MCF 10A (cell line): ENCODE data around the gene NCDN. TPM values are rescaled to one million over a fixed set of nuclear protein-coding genes. Genes with fewer than 3 reads are reported as not detected.
"Not testable (repeated sequence)": the region's sequence is repeated elsewhere in the genome, so short reads cannot be mapped to it uniquely, and the experiment has no call there.

Experiments used
- BruUV-seq: library from RNA; stranded (reverse); fragments of 400-500 nt; replicated peaks from 2 replicates; lab custom pipeline; 2021; lab: Mats Ljungman, UMichigan
- CTCF ChIA-PET: fragments of 300-600 bp; sonication (Branson Sonifier 250); formaldehyde crosslinking; extraction: SDS; loops from one replicate; lab custom pipeline; 2021; ENCODE audit warnings: antibody characterized with exemption, inconsistent platforms; lab: Yijun Ruan, JAX
- POLR2A ChIA-PET: fragments of 300-600, 350-650 bp; sonication (Branson Sonifier 250); formaldehyde crosslinking; extraction: SDS; loops from one replicate; lab custom pipeline; 2020; ENCODE audit warnings: antibody characterized with exemption, inconsistent platforms; lab: Yijun Ruan, JAX
- DNase-seq: peaks from one replicate; pipeline ENCODE4 v3.0.0-alpha.2; 2018; ENCODE audit not compliant: unreplicated experiment
- H3K27ac Mint-ChIP-seq: one replicate; pipeline ENCODE4 v1.8.0; 2022; ENCODE audit warnings: mild to moderate bottlenecking, low read depth, mixed read lengths; ENCODE audit not compliant: unreplicated experiment
- H3K27me3 Mint-ChIP-seq: one replicate; pipeline ENCODE4 v1.8.0; 2022; ENCODE audit warnings: mixed read lengths; ENCODE audit not compliant: insufficient read depth, unreplicated experiment
- H3K36me3 Mint-ChIP-seq: one replicate; pipeline ENCODE4 v1.8.0; 2022; ENCODE audit warnings: mild to moderate bottlenecking, moderate library complexity, mixed read lengths; ENCODE audit not compliant: insufficient read depth, unreplicated experiment
- H3K4me1 Mint-ChIP-seq: one replicate; pipeline ENCODE4 v1.8.0; 2022; ENCODE audit warnings: mixed read lengths; ENCODE audit not compliant: insufficient read depth, unreplicated experiment
- H3K4me3 Mint-ChIP-seq: one replicate; pipeline ENCODE4 v1.8.0; 2022; ENCODE audit warnings: mild to moderate bottlenecking, moderate library complexity, mixed read lengths; ENCODE audit not compliant: unreplicated experiment
- H3K9me3 Mint-ChIP-seq: one replicate; pipeline ENCODE4 v1.8.0; 2022; ENCODE audit warnings: mixed read lengths; ENCODE audit not compliant: unreplicated experiment
- intact Hi-C: fragments of 100-400 bp; cut with micrococcal nuclease; formaldehyde crosslinking; loops from 2 replicates; pipeline ENCODE4 v1.14.1; 2022
- total RNA-seq: library from RNA; stranded (reverse); gene quantifications from 2 replicates; pipeline ENCODE4 v1.2.3, GENCODE V29; 2022
- TF ChIP-seq, protein P1 (sequence below): fragments of 200-600 bp; IDR thresholded peaks from one replicate; pipeline ENCODE4 v1.8.0; 2022; ENCODE audit warnings: antibody characterized with exemption, mild to moderate bottlenecking; ENCODE audit not compliant: unreplicated experiment

The NCDN gene
- total RNA-seq, 1 experiment from 2014 or later, result 31.5 TPM

GRCh38 chr1:35577071-35577998 lies 19.7 kb downstream of the NCDN start:
- ChIA-PET POLR2A (interaction anchor here (0.6 kb wide), 1 partner anchor 88 kb away, joined by 3 read pairs; no protein-coding TSS in a partner anchor), CTCF (interaction anchor here (5.3 kb wide), 1 partner anchor 9 kb away, joined by 30 read pairs; no protein-coding TSS in a partner anchor)
- no peaks in the 10 kb centered on the region for H3K9me3 Mint-ChIP-seq
- BruUV-seq, result no TSS peak
- H3K4me1 Mint-ChIP-seq, result peaks cover 11% of the 10 kb centered on the region
- peaks cover 4% of the 10 kb centered on the region for H3K27me3 Mint-ChIP-seq
- no peaks in the 10 kb centered on the region for H3K36me3 Mint-ChIP-seq
- no peak overlapping the region for H3K4me3 Mint-ChIP-seq
- intact Hi-C loops, result no loop called here
- DNase-seq, result no peak
- TF ChIP-seq, protein P1, sequence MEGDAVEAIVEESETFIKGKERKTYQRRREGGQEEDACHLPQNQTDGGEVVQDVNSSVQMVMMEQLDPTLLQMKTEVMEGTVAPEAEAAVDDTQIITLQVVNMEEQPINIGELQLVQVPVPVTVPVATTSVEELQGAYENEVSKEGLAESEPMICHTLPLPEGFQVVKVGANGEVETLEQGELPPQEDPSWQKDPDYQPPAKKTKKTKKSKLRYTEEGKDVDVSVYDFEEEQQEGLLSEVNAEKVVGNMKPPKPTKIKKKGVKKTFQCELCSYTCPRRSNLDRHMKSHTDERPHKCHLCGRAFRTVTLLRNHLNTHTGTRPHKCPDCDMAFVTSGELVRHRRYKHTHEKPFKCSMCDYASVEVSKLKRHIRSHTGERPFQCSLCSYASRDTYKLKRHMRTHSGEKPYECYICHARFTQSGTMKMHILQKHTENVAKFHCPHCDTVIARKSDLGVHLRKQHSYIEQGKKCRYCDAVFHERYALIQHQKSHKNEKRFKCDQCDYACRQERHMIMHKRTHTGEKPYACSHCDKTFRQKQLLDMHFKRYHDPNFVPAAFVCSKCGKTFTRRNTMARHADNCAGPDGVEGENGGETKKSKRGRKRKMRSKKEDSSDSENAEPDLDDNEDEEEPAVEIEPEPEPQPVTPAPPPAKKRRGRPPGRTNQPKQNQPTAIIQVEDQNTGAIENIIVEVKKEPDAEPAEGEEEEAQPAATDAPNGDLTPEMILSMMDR, result no peak
- H3K27ac Mint-ChIP-seq, result no peak overlapping the region

- TF ChIP-seq, protein P1, result no peak
- no peaks in the 10 kb centered on the region for H3K36me3 Mint-ChIP-seq
- no peak overlapping the region for H3K27ac Mint-ChIP-seq
- ChIA-PET CTCF (interaction anchor here (0.8 to 5.3 kb wide), 5 partner anchors 13 to 149 kb away, joined by 3 to 30 read pairs (median 3); no protein-coding TSS in a partner anchor), POLR2A (interaction anchor here (0.9 kb wide), 1 partner anchor 23 kb away, joined by 5 read pairs; the partner anchor contains the start of gene NCDN)
- no TSS peak for BruUV-seq
- no peaks in the 10 kb centered on the region for H3K9me3 Mint-ChIP-seq
- DNase-seq, result no peak
- intact Hi-C loops, result no loop called here
- peaks cover 2% of the 10 kb centered on the region for H3K4me1 Mint-ChIP-seq
- no peak overlapping the region for H3K4me3 Mint-ChIP-seq
- H3K27me3 Mint-ChIP-seq, result no peaks in the 10 kb centered on the region
These were observed 23.4 kb downstream of the NCDN start for GRCh38 chr1:35580949-35581388.

GRCh38 chr1:35581621-35582020 lies 24.0 kb downstream of the NCDN start:
- intact Hi-C loops, H3K4me3 Mint-ChIP-seq, DNase-seq, BruUV-seq, H3K4me1 Mint-ChIP-seq, H3K36me3 Mint-ChIP-seq, H3K27me3 Mint-ChIP-seq, H3K27ac Mint-ChIP-seq, H3K9me3 Mint-ChIP-seq: not testable (repeated sequence)
- ChIA-PET POLR2A (interaction anchor here (0.9 kb wide), 1 partner anchor 24 kb away, joined by 5 read pairs; the partner anchor contains the start of gene NCDN), CTCF (interaction anchor here (1.3 to 5.3 kb wide), 2 partner anchors 14 to 145 kb away, joined by 3 to 30 read pairs; no protein-coding TSS in a partner anchor)

- Mint-ChIP-seq H3K9me3 (no peaks in the 10 kb centered on the region), H3K4me3 (no peak overlapping the region), H3K27ac (no peak overlapping the region), H3K4me1 (no peaks in the 10 kb centered on the region), H3K27me3 (no peaks in the 10 kb centered on the region), H3K36me3 (no peaks in the 10 kb centered on the region)
- CTCF ChIA-PET, result interaction anchor here (0.7 to 1.8 kb wide), 6 partner anchors 9 to 190 kb away, joined by 3 to 7 read pairs (median 3); no protein-coding TSS in a partner anchor
- no peak for DNase-seq
- POLR2A ChIA-PET, result interaction anchor here (0.6 kb wide), 1 partner anchor 20 kb away, joined by 3 read pairs; no protein-coding TSS in a partner anchor
- TF ChIP-seq, protein P1, result no peak
- intact Hi-C loops, result no loop called here
- no TSS peak for BruUV-seq
These were observed 27.7 kb downstream of the NCDN start for GRCh38 chr1:35585281-35585680.

DNA sequence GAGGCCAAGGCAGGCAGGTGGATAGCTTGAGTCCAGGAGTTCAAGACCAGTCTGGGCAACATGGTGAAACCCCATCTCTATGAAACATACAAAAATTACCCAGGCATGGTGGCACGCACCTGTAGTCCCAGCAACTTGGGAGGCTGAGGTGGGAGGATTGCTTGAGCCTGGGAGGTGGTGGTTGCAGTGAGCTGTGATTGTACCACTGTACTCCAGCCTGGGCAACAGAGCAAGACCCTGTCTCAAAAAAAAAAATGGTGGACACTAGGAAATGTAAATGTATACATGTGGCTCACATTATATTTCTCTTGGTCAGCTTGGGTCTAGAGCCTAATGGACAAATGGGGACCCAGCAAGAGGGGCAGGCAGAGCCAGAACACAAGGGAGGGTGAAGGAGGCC lies 28.2 kb downstream of the NCDN start:
- H3K27me3 Mint-ChIP-seq, H3K9me3 Mint-ChIP-seq, intact Hi-C loops, H3K4me1 Mint-ChIP-seq, H3K4me3 Mint-ChIP-seq, BruUV-seq, DNase-seq, H3K36me3 Mint-ChIP-seq, H3K27ac Mint-ChIP-seq: not testable (repeated sequence)
- POLR2A ChIA-PET, result interaction anchor here (0.6 kb wide), 1 partner anchor 19 kb away, joined by 3 read pairs; no protein-coding TSS in a partner anchor
- CTCF ChIA-PET, result interaction anchor here (1.0 to 1.8 kb wide), 4 partner anchors 8 to 189 kb away, joined by 3 to 7 read pairs (median 4); no protein-coding TSS in a partner anchor
